ENCODE results near the gene PEPD.

Gene PEPD

GRCh38 chr19:33418461-33418860, 103.1 kb downstream of the PEPD start:
- TF ChIP-seq POLR2AphosphoS5 (IDR thresholded peaks at IDR 0.05; ENCODE audit: low read depth, low read length) (no peak), TAF1 (IDR thresholded peaks at IDR 0.05; ENCODE audit: borderline replicate concordance, insufficient read depth, low read length) (no peak), SIN3A (IDR thresholded peaks at IDR 0.05; ENCODE audit: borderline replicate concordance, insufficient read depth, low read length) (no peak), FOXP2 (optimal IDR thresholded peaks at IDR 0.05; ENCODE audit: borderline replicate concordance, extremely low read depth, extremely low read length, insufficient read depth) (no peak), REST (IDR thresholded peaks at IDR 0.05; ENCODE audit: insufficient read depth in 1 of 2, low read depth in 2 of 2, low read length in 2 of 2) (no peak)

GRCh38 chr19:33417751-33418150, 103.8 kb downstream of the PEPD start:
- no peak for TF ChIP-seq REST (IDR thresholded peaks at IDR 0.05; ENCODE audit: insufficient read depth in 1 of 2, low read depth in 2 of 2, low read length in 2 of 2)
- TF ChIP-seq SIN3A (IDR thresholded peaks at IDR 0.05; ENCODE audit: borderline replicate concordance, insufficient read depth, low read length) = no peak
- TF ChIP-seq TAF1 (IDR thresholded peaks at IDR 0.05; ENCODE audit: borderline replicate concordance, insufficient read depth, low read length) = no peak
- no peak for TF ChIP-seq FOXP2 (optimal IDR thresholded peaks at IDR 0.05; ENCODE audit: borderline replicate concordance, extremely low read depth, extremely low read length, insufficient read depth)
- TF ChIP-seq POLR2AphosphoS5 (IDR thresholded peaks at IDR 0.05; ENCODE audit: low read depth, low read length) = no peak

DNA sequence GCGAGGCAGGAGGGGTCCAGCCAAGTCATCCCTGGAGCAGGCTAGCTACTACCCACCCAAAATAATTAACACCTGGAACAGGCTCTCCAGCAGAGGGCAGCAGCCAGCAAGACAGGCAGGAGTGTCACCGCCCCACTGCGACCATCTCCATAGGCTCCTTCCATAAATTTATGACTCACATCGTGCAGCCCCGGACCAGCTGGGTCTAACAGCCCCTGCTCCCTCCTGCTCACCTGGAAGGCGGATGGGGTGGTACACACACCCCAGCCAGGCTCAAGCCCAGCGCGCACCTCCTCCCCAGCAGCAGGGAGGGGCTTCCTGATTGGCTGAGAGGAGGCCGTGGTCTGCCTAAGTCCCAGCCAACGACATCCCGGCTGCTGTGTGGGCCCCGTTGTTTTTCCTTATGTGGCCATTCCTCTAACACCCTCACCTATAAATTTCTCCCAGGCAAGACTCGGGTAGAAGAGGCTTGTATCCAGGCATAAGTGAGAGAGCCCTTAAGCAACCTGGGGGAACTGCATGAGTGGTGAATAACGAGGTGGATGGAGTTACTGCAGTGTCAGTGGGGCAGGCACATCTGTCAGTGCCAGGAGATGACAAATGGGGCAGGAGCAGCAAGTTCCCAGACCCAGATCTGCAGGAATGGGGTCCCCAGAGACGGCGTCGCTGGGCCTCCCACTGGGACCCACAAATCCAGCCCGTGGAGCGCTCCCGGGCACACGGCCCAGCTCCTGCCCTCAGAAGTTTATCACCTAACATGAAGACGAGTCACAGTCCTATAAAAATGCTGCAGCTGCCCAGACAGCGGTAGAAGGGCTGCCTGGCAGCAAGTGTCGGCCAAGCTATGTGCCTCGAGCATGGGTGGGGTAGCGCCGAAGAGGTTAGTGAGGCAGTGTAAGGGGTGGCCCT, 105.0 kb downstream of the PEPD start:
- no peak for TF ChIP-seq TAF1 (IDR thresholded peaks at IDR 0.05; ENCODE audit: borderline replicate concordance, insufficient read depth, low read length)
- TF ChIP-seq POLR2AphosphoS5 (IDR thresholded peaks at IDR 0.05; ENCODE audit: low read depth, low read length) = no peak
- TF ChIP-seq REST (IDR thresholded peaks at IDR 0.05; ENCODE audit: insufficient read depth in 1 of 2, low read depth in 2 of 2, low read length in 2 of 2) = no peak
- no peak for TF ChIP-seq FOXP2 (optimal IDR thresholded peaks at IDR 0.05; ENCODE audit: borderline replicate concordance, extremely low read depth, extremely low read length, insufficient read depth)
- TF ChIP-seq SIN3A (IDR thresholded peaks at IDR 0.05; ENCODE audit: borderline replicate concordance, insufficient read depth, low read length) = no peak

GRCh38 chr19:33414667-33415605, 106.7 kb downstream of the PEPD start:
- TF ChIP-seq REST (IDR thresholded peaks at IDR 0.05; ENCODE audit: insufficient read depth in 1 of 2, low read depth in 2 of 2, low read length in 2 of 2) (no peak), TAF1 (IDR thresholded peaks at IDR 0.05; ENCODE audit: borderline replicate concordance, insufficient read depth, low read length) (no peak), POLR2AphosphoS5 (IDR thresholded peaks at IDR 0.05; ENCODE audit: low read depth, low read length) (no peak), SIN3A (IDR thresholded peaks at IDR 0.05; ENCODE audit: borderline replicate concordance, insufficient read depth, low read length) (no peak), FOXP2 (optimal IDR thresholded peaks at IDR 0.05; ENCODE audit: borderline replicate concordance, extremely low read depth, extremely low read length, insufficient read depth) (no peak)

Data from PFSK-1 (cell line).